T-helper 9 cell (primary cell): ENCODE results near the gene MDN1.
"Not testable (repeated sequence)": the region's sequence is repeated elsewhere in the genome, so short reads cannot be mapped to it uniquely, and the experiment has no call there.

Experiments
- DNase-seq: peaks from one replicate; pipeline ENCODE4 v3.0.0-alpha.2; 2020

MDN1 gene

DNA sequence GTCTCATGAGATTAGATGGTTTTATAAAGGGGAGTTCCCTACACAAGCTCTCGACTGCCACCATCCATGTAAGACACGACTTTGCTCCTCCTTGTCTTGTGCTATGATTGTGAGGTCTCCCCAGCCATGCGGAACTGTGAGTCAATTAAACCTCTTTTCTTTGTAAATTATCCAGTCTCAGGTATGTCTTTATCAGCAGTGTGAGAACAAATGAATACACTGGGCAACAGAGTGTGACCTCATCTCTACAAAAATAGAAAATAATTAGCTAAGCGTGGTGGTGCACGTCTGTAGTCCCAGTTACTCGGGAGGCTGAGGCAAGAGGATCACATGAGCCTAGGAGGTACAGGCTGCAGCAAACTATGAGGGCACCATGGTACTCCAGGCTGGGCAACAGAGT is 51.3 kb downstream of the MDN1 start:
- no peak for DNase-seq

DNA sequence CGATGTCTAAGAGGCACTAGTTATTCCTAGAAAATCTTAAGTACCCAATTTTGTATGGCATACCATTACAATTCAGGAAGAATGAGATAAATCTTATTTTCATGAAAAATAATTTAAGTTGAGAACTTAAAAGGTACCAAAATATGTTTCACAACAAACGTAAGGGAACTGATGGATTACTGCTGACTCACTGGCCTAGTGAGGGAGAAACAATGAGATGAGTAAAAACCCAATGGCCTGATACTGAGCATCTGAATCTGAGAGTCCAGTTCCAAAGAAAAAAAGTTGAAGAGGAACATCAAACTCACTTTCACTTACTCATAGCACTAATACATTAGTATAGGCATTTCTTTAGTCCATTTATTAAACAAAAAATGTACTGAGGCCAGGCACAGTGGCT is 56.0 kb downstream of the MDN1 start:
- no peak for DNase-seq

DNA sequence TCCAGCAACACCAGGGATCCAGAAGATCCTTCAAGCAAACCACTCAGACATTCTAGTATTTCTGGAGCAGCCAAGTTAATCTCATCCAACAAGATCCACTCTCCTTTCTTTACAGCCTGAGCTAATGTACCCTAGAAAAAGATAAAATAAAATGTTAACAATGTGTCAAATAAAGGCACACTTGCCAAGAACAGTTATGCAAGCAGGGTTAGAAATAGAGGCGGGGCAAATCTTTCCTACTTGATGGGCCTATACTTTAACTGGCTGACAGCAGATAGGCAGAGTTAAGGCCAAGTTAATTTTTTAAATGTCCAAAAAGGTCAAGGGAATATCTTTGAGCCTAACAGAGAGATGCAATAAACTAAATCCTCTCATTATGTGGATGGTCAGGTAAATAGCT is 60.8 kb downstream of the MDN1 start:
- no peak for DNase-seq

DNA sequence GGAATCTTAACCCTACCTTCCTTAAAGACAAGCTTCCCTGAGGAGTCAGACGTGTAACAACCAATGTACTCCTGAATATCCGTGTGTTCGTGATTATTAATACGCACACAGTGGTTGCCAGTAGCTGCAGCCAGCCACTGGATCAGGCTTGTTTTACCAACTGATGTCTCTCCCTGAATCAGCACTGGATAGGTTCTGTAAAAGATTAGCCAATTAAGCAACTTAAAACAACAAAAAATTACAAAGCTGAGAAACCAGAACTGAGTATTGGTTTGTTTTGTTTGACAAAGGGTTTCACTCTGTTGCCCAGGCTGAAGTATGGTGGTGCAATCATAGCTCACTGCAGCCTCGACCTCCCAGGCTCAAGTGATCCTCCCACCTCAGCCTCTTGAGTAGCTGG is 69.3 kb downstream of the MDN1 start:
- no peak for DNase-seq

GRCh38 chr6:89749918-89750317 is 69.7 kb downstream of the MDN1 start:
- DNase-seq = no peak

DNA sequence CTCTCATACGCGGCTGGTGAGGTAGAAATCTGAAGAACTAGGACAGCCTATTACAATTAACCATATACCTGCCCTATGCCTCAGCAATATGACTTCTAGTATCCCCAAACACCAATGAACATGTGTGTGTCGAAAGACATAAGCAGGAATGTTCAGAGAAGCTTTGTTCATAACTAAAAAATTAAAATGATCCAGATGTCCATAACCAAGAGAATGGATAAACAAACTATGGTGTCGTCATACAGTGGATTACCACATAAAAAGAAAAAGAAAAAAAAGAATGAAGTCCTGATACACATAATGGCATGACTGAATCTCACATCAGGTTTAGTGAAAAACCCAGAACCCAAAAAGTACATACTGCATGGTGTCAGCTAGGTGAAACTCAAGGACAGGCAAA is 73.9 kb downstream of the MDN1 start:
- DNase-seq = no peak

DNA sequence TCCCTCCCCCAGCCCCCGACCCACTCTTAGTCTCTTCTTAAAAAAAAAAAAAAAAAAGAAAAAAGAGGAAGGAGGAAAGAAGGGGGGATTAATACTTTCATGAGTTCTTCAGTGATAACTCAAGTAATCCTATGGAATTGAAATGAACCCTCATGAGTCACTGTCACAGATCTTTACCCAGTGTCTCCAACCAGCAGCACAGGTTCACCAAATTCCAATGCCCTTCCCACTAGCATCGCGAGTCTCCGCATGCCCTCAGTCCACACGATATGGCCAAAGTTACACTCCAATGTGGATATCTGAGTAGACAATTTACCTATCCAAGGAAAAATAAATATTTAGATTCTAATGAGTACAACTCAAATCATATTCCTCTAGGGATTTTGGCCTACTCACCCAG is 74.5 kb downstream of the MDN1 start:
- no peak for DNase-seq

DNA sequence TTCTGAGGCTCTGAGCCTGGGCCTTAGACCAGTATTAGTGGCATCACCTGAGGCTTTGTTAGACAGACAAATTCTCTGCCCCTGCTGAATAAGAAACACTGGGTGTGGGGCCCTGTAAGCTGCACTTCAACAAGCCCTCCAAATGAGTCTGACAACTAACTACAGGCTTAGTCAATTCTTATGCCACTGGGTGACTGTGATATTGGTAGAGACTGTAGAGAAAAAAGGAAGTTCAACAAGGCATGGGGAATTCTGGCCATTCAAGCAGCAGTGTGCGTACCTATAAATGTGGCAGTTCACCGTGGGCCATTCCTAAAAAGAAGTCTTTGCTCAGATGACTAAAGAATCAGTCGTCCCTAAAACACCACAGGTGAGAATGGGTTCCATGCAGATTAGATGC is 82.7 kb downstream of the MDN1 start:
- DNase-seq = no peak

- DNase-seq = no peak
Measured at GRCh38 chr6:89734526-89734925, 85.1 kb downstream of the MDN1 start.

GRCh38 chr6:89731924-89732567 is 87.5 kb downstream of the MDN1 start:
- DNase-seq = no peak

DNA sequence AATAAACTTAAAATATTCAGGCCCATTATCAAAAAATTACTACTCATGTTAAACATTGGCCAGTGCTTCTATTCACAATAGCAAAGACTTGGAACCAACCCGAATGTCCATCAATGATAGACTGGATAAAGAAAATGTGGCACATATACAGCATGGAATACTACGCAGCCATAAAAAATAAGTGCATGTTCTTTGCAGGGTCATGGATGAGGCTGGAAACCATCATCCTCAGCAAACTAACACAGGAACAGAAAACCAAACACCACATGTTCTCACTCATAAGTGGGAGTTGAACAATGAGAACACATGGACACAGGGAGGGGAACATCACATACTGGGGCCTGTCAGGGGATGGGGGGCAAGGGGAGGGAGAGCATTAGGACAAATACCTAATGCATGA is 88.3 kb downstream of the MDN1 start:
- not testable (repeated sequence) for DNase-seq

GRCh38 chr6:89729818-89730217 is 89.8 kb downstream of the MDN1 start:
- no peak for DNase-seq

DNA sequence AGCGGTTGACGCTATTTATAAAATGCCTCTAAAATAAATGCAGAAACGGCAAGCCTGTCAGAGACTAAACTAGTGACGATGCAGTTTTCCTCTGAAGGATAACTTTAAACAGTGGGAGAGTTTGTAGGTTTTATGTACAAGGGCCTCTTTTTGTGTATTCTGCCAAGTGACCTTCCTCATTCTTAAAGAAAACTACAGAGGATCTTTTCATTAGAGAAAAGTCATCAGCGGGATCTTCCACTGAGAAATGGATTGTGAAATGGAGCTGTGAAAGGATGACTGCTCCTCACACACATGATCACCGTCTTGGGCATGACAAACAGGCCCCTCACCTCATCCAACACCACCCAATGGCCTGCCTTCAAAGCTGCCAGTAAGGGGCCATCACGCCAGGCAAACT is 92.1 kb downstream of the MDN1 start:
- DNase-seq = no peak

DNA sequence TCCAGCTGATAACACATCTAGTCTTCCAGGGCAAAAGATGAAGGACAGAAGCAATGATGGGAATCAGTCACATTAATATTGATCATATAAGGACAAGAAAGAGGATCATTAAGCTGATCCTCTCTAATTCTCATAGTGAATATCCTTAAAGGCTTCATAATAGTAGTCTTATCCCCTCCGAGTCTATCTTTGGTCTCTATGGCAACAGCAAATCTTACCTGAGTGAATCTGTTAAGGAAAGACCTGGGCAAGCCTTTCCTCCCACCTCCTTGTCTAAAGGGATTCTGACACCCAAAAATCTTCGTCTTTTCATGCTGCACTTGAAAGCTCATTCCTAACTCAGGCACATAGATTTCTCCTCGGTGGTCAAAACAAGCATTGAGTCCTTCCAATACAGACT is 94.6 kb downstream of the MDN1 start:
- no peak for DNase-seq

GRCh38 chr6:89723046-89723445 is 96.5 kb downstream of the MDN1 start:
- no peak for DNase-seq

GRCh38 chr6:89716532-89716931 is 103.1 kb downstream of the MDN1 start:
- no peak for DNase-seq

DNA sequence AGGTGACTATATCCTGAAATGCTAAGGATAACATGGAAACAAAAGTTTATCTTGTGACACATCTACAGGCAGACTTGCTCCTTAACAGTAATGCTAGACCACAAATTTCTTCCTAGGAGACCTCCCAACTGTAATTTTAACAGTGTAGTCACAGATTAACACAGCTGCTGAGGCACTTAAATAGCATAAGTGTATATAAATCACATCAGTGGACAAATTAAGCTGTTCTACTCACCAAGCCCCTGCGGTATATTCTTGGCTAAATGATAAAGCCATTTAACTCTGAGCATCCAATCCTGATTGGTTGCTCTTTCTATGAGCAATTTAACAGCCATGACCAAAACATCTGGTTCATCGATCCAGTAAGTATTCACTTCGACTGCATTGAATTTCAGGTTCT is 107.8 kb downstream of the MDN1 start:
- DNase-seq = no peak

DNA sequence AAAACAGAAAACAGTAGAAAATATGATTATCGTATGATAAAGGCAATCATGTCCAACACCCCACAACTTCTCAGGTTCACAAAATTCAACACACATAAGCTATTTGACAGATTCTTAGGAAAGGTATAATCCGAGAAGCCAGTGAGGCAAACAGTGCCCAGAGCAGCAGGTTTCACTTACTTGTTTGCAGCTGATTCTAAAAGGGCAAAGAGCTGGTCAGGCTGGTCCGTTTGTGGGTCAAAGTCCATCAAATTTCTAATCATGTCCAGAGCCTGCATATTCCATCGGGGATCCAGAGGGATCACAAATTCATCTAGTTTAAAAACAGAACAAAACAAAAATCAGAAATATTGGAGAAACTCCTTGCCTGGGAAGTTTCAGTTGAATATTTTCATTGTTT is 111.3 kb downstream of the MDN1 start:
- DNase-seq = no peak

DNA sequence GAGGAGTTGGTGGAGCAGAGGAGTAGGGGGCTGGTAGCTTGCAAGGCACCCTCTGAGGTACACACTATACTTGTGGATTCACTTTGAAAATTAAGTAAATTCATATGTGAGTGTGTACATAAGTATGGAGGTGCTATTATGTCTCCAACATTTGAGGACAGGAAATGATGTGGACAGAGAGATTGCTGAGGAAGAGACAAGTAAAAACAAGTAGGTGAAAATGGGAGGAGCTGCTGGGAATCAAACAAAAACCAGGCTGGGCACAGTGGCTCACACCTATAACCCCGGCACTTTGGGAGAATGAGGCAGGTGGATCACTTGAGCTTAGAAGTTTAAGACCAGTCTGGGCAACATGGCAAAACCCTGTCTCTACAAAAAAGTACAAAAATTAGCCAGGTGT is 111.8 kb downstream of the MDN1 start:
- no peak for DNase-seq

GRCh38 chr6:89706121-89706520 is 113.5 kb downstream of the MDN1 start:
- DNase-seq = no peak

- no peak for DNase-seq
Measured at GRCh38 chr6:89703292-89703691, 116.3 kb downstream of the MDN1 start.

GRCh38 chr6:89702349-89702748 is 117.2 kb downstream of the MDN1 start:
- no peak for DNase-seq

- no peak for DNase-seq
Measured at GRCh38 chr6:89695667-89696066, 123.9 kb downstream of the MDN1 start.

GRCh38 chr6:89694428-89694827 is 125.2 kb downstream of the MDN1 start:
- no peak for DNase-seq

- DNase-seq = no peak
Measured at GRCh38 chr6:89693207-89693606, 126.4 kb downstream of the MDN1 start.

DNA sequence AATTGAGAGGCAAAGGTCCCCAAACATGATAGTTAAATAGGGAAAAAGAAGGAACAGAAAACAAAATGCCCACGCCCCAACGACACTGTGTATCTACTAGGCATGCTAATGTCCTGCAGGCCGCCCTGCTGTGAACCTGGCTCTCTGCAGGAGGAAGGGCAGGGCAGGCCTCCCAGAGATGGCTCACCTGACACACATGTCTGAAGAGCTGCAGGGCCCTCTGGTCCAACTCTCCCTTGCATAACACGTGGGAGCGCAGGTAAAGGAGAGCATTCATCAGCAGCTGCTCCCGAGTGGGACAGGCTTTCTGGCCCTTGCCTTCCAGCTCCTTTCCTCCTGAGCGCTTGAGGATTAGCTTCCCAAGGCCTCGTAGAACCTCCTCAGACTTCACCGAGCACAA is 127.3 kb downstream of the MDN1 start:
- no peak for DNase-seq
